ENCODE measurements around the gene CBX2. TPM values are rescaled to one million over a fixed set of nuclear protein-coding genes. Genes with fewer than 3 reads are reported as not detected.

Gene CBX2
- 15.8 to 18.1 TPM (median 17.7 TPM) in 5 replicates for total RNA-seq (2022; extraction: Qiagen RNA extraction; ENCODE audit: low read depth)

DNA sequence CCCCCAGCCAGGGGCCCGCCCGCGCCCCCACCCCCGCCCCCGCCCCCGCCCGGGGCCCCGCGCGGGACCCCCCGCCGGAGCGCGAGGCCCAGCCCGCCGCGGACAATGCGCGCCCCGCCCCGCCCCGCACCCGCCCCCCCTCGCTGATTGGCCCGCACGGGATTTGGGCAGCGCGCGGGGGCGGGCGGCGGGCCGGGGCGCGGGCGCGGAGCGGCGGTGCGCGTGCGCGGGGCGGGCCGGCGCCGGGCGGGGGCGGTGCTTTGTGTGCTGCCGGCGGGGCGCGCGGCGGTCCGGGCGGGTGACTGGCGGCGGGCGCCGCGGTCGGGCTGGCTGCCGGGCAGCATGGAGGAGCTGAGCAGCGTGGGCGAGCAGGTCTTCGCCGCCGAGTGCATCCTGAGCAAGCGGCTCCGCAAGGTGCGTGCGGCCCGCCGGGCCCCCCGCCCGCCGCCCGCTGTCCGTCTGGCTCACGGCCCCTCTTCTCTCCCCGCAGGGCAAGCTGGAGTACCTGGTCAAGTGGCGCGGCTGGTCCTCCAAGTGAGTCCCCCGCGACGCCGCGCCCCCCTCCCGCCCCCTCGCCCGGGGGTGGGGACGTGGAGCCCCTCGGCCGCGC is at the start of gene CBX2:
Gene CBX2 (plus strand): TSS at position 255 of the 610 bp plus-strand sequence. CDS start 88 bp downstream, at position 343.

DNA sequence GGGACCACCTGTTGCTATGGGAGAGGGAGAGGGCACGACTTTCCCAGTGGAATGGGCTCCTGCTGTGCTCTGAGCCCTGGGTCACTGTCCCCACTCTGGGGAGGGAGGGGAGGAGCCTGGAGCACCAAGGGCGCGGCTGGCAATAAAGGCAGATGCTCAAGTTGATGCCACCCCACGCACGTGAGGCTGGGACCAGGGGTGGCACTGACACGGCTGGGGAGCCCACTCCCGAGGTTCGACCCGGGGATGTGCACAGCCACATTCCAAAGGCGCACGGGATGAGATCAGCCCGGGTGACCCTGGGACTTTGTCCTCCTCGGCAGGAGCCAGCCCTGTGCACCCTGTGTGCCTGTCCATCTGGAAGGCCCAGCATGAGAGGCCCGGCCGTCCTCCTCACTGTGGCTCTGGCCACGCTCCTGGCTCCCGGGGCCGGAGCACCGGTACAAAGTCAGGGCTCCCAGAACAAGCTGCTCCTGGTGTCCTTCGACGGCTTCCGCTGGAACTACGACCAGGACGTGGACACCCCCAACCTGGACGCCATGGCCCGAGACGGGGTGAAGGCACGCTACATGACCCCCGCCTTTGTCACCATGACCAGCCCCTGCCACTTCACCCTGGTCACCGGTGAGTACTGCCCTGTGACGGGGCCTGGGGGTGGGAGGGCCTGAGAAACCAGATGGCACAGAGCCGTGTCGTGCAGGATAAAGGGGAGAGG is 47.0 kb upstream of the CBX2 start, which contains the start of gene ENPP7:
Gene ENPP7 (plus strand): TSS at position 175 of the 715 bp plus-strand sequence. CDS start 197 bp downstream, at position 372.

DNA sequence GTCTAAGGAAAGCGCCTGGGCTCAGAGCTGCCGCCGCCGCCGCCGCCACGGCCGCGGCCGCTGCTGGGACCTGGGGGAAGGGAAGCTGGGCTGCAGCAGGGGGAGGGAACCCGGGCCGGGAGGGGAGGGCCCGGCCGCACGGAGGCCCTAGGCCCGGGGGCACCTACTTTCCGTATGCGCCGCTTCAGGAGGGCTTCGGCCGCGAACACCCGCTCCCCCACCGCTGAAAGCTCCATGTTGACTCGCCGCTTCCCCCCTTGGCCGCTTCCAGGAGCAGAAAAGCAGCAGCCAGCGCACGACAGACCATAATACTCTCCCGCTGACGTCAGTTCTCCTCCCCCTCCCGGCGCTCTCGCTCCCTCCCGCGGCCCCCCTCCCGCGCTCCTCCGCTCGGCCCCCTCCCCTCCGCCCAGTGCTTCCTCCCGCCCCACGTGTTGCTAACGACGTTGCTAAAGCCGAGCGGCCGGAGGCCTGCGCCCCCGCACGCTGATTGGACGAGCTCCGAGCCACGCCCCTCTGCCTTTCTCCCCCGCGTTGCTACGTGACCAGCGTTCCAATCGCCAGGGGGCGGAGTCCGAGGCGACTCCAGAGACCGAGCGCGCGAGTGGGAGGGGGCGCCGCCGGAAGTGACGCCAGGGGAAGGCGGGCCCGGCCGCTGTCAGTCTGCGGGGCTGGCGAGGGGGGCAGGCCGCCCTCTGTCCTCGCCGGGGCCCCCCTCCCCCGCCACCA is 19.0 kb downstream of the CBX2 start, which contains the start of gene CBX8:
Gene CBX8 (minus strand): TSS at position 315 of the 729 bp plus-strand sequence. CDS start 79 bp downstream, at position 236.

Other genes starting within 250 kb of the CBX2 start
- 3.2 to 5.2 TPM (median 3.6 TPM) in 5 replicates for gene RBFOX3, start 167.1 kb upstream of the CBX2 start, total RNA-seq (2022; extraction: Qiagen RNA extraction; ENCODE audit: low read depth)
- not detected in 5 replicates for gene ENPP7, start 47.2 kb upstream of the CBX2 start, total RNA-seq (2022; extraction: Qiagen RNA extraction; ENCODE audit: low read depth)
- 13.4 to 23.1 TPM (median 20.9 TPM) in 5 replicates for gene CBX8, start 18.9 kb downstream of the CBX2 start, total RNA-seq (2022; extraction: Qiagen RNA extraction; ENCODE audit: low read depth)
- gene CBX4, start 61.3 kb downstream of the CBX2 start, total RNA-seq (2022; extraction: Qiagen RNA extraction; ENCODE audit: low read depth) = 30.0 to 33.6 TPM (median 30.8 TPM) in 5 replicates